ENCODE results near the gene SETD3.
A peak's percentile ranks its signal among the peaks of the same experiment; 100 is the strongest.

Gene SETD3

DNA sequence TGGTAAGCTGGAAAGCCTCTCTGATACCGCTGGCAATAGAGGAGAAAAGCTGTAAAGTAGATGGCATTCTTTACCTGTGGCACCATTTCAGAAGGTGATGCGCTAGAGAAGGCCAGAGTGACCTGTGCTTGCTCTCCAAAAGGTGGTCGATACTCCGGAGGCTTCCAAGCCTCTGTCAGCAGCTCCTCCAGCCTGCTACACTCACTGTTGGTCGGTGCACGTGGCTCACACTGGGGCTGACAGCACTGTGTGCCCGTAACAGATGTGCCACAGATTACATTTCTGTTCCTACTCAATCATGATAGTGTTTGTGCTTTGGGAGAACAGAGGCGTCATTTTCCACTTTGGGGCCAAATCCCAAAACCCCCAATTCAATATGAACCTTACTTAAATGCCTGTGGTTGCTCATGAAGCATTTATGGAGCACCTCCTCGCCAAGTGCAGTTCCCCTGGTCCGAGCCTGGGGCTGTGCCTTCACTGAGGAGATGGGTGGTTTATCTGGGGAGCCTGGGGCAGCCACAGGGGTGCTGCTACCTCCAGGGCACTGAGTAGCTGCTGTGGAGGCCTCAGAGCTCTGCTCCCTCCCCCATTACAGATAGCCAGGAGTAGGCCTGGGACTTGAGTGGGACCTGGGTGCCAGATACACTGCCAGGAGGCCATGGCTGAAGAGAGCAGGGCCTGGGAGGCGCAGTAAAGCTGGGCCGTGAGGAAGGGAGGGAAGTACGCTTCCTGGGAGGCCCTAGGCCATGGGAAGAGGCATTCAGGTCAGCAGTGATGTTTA lies 27.4 kb upstream of the SETD3 start:
- Histone ChIP-seq H3K9me3 (ENCODE audit: control insufficient read depth, insufficient read depth, low read length) (no peaks in the 10 kb centered on the region), H3K36me3 (ENCODE audit: control insufficient read depth, insufficient read depth, low read length) (peaks cover 64% of the 10 kb centered on the region), H3K4me1 (ENCODE audit: control insufficient read depth, insufficient read depth, low read length) (peaks cover 11% of the 10 kb centered on the region), H3K4me3 (ENCODE audit: low read depth, low read length) (no peak overlapping the region), H3K27me3 (ENCODE audit: control insufficient read depth, insufficient read depth, low read length) (no peaks in the 10 kb centered on the region), H3K9ac (ENCODE audit: low read depth, low read length) (no peak overlapping the region)

GRCh38 chr14:99506276-99506675 lies 25.6 kb upstream of the SETD3 start:
- peaks cover 63% of the 10 kb centered on the region for H3K36me3 ChIP-seq (ENCODE audit: control insufficient read depth, insufficient read depth, low read length)
- no peaks in the 10 kb centered on the region for H3K9me3 ChIP-seq (ENCODE audit: control insufficient read depth, insufficient read depth, low read length)
- no peaks in the 10 kb centered on the region for H3K27me3 ChIP-seq (ENCODE audit: control insufficient read depth, insufficient read depth, low read length)
- no peak overlapping the region for H3K4me3 ChIP-seq (ENCODE audit: low read depth, low read length)
- peaks cover 16% of the 10 kb centered on the region for H3K4me1 ChIP-seq (ENCODE audit: control insufficient read depth, insufficient read depth, low read length)
- H3K9ac ChIP-seq (ENCODE audit: low read depth, low read length), result no peak overlapping the region

- Histone ChIP-seq H3K4me1 (ENCODE audit: control insufficient read depth, insufficient read depth, low read length) (peaks cover 16% of the 10 kb centered on the region), H3K4me3 (ENCODE audit: low read depth, low read length) (no peak overlapping the region), H3K36me3 (ENCODE audit: control insufficient read depth, insufficient read depth, low read length) (peaks cover 63% of the 10 kb centered on the region), H3K9ac (ENCODE audit: low read depth, low read length) (no peak overlapping the region), H3K9me3 (ENCODE audit: control insufficient read depth, insufficient read depth, low read length) (no peaks in the 10 kb centered on the region), H3K27me3 (ENCODE audit: control insufficient read depth, insufficient read depth, low read length) (no peaks in the 10 kb centered on the region)
These were observed 24.4 kb upstream of the SETD3 start for GRCh38 chr14:99505089-99505488.

DNA sequence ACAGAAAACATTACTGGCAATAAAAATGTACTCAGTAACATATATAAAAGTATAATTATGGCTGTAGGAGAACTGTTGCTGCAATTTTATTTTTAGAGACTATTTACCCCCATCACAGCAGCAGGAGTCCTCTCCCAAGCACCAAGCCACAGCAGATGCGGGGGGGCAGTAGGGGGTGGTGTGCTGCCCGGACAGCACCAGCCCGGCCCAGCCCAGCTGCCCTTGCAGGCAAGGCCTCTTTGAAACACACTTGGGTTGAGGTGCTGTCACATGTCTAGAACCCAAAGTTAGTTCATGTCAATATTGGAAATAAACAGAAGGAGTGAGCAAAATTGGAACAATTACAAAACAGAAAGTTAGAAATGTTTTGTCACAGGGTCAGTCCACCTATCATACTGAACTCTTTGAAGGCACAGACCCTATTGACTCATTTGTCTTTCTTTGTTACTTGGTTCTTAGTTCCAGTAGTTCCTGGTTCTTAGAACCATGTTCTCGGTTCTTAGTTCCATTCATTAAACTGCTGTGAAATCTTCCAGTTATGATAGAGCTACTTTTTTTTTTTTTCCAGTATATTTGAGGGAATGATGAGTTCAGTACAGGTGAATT lies 23.3 kb upstream of the SETD3 start:
- H3K9me3 ChIP-seq (ENCODE audit: control insufficient read depth, insufficient read depth, low read length), result no peaks in the 10 kb centered on the region
- peaks cover 55% of the 10 kb centered on the region for H3K36me3 ChIP-seq (ENCODE audit: control insufficient read depth, insufficient read depth, low read length)
- no peak overlapping the region for H3K9ac ChIP-seq (ENCODE audit: low read depth, low read length)
- H3K27me3 ChIP-seq (ENCODE audit: control insufficient read depth, insufficient read depth, low read length), result no peaks in the 10 kb centered on the region
- peaks cover 12% of the 10 kb centered on the region for H3K4me1 ChIP-seq (ENCODE audit: control insufficient read depth, insufficient read depth, low read length)
- H3K4me3 ChIP-seq (ENCODE audit: low read depth, low read length), result no peak overlapping the region

DNA sequence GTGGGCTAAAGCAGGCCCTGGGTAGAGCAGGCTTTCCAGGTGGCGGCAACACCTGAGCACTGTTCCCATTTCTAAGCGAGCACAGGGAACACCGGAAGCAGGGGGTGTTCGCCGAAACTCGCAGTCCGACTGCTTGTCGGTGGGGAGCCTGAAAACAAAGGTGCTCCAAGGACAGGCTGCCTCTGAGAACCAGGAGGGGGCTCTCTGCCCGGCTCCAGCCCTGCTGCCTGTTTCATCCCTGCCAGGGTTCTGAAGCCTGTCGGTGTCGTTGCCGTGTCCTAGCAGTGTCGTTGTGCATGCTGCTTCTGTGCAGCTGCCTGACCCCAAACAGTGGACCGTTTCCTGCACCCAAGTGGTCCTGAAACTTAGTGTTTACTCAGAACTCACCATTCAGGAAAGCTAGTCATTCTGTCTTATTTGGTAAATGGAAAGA lies 22.3 kb upstream of the SETD3 start:
- H3K36me3 ChIP-seq (ENCODE audit: control insufficient read depth, insufficient read depth, low read length), result peaks cover 47% of the 10 kb centered on the region
- peak overlapping the region; percentile 70 for H3K9ac ChIP-seq (ENCODE audit: low read depth, low read length)
- H3K4me3 ChIP-seq (ENCODE audit: low read depth, low read length), result peak overlapping the region; percentile 12

DNA sequence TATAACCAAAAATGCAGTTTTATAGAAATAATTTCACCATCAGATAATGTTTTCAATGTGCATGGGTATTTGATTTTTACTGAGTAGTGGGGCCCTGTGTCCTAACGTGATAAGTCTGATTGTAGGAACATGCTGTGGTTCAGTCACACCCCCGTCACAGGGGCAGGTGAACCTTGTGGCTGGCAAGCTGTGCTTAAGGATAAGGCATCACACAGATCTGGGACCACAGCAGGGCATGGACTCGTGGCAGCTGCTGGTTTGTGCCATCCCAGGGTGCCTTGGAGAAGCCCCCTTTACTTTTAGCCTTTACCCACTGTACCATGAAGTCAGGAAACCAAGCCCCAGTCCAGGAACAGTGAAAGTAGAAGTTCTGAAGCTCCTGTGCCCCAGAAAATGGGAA lies 17.2 kb upstream of the SETD3 start:
- peaks cover 5% of the 10 kb centered on the region for H3K4me1 ChIP-seq (ENCODE audit: control insufficient read depth, insufficient read depth, low read length)
- peaks cover 31% of the 10 kb centered on the region for H3K36me3 ChIP-seq (ENCODE audit: control insufficient read depth, insufficient read depth, low read length)
- H3K9ac ChIP-seq (ENCODE audit: low read depth, low read length), result no peak overlapping the region
- no peak overlapping the region for H3K4me3 ChIP-seq (ENCODE audit: low read depth, low read length)
- H3K27me3 ChIP-seq (ENCODE audit: control insufficient read depth, insufficient read depth, low read length), result no peaks in the 10 kb centered on the region
- H3K9me3 ChIP-seq (ENCODE audit: control insufficient read depth, insufficient read depth, low read length), result no peaks in the 10 kb centered on the region

More for the DNA sequence above, 22.3 kb upstream of the SETD3 start:
- H3K9me3 ChIP-seq (ENCODE audit: control insufficient read depth, insufficient read depth, low read length), result no peaks in the 10 kb centered on the region
- peaks cover 11% of the 10 kb centered on the region for H3K4me1 ChIP-seq (ENCODE audit: control insufficient read depth, insufficient read depth, low read length)
- no peaks in the 10 kb centered on the region for H3K27me3 ChIP-seq (ENCODE audit: control insufficient read depth, insufficient read depth, low read length)

DNA sequence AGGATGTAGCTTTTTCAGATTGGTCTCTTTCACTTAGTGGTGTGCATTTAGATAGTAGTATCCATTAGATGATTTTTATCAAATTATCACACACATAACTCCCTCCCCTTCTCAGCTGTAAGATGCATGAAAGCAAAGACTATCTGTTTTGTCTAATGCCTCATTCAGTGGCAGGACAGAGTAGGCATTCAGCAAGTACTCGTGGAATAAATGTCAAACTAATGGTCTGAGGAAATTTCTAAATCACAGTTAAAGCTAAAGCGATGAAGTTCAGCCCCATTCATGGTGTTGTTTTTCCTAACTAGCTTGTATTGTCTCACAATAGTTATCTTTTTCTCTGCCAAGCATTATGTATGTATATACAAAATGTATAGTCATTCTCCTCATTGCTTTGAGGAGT lies 16.7 kb upstream of the SETD3 start:
- Histone ChIP-seq H3K4me3 (ENCODE audit: low read depth, low read length) (no peak overlapping the region), H3K4me1 (ENCODE audit: control insufficient read depth, insufficient read depth, low read length) (peaks cover 2% of the 10 kb centered on the region), H3K9ac (ENCODE audit: low read depth, low read length) (no peak overlapping the region), H3K9me3 (ENCODE audit: control insufficient read depth, insufficient read depth, low read length) (no peaks in the 10 kb centered on the region), H3K36me3 (ENCODE audit: control insufficient read depth, insufficient read depth, low read length) (peaks cover 34% of the 10 kb centered on the region), H3K27me3 (ENCODE audit: control insufficient read depth, insufficient read depth, low read length) (no peaks in the 10 kb centered on the region)

GRCh38 chr14:99484106-99484505 lies 3.4 kb upstream of the SETD3 start:
- Histone ChIP-seq H3K4me3 (ENCODE audit: low read depth, low read length) (no peak overlapping the region), H3K4me1 (ENCODE audit: control insufficient read depth, insufficient read depth, low read length) (peaks cover 2% of the 10 kb centered on the region), H3K27me3 (ENCODE audit: control insufficient read depth, insufficient read depth, low read length) (no peaks in the 10 kb centered on the region)

GRCh38 chr14:99481745-99482099 lies 1.1 kb upstream of the SETD3 start:
- peak overlapping the region; percentile 87 for H3K9ac ChIP-seq (ENCODE audit: low read depth, low read length)
- no peaks in the 10 kb centered on the region for H3K36me3 ChIP-seq (ENCODE audit: control insufficient read depth, insufficient read depth, low read length)
- no peaks in the 10 kb centered on the region for H3K9me3 ChIP-seq (ENCODE audit: control insufficient read depth, insufficient read depth, low read length)
- peaks cover 3% of the 10 kb centered on the region for H3K4me1 ChIP-seq (ENCODE audit: control insufficient read depth, insufficient read depth, low read length)
- H3K27me3 ChIP-seq (ENCODE audit: control insufficient read depth, insufficient read depth, low read length), result no peaks in the 10 kb centered on the region
- H3K4me3 ChIP-seq (ENCODE audit: low read depth, low read length), result peak overlapping the region; percentile 99

More at GRCh38 chr14:99484106-99484505, 3.4 kb upstream of the SETD3 start:
- no peaks in the 10 kb centered on the region for H3K9me3 ChIP-seq (ENCODE audit: control insufficient read depth, insufficient read depth, low read length)
- H3K36me3 ChIP-seq (ENCODE audit: control insufficient read depth, insufficient read depth, low read length), result no peaks in the 10 kb centered on the region
- H3K9ac ChIP-seq (ENCODE audit: low read depth, low read length), result no peak overlapping the region

DNA sequence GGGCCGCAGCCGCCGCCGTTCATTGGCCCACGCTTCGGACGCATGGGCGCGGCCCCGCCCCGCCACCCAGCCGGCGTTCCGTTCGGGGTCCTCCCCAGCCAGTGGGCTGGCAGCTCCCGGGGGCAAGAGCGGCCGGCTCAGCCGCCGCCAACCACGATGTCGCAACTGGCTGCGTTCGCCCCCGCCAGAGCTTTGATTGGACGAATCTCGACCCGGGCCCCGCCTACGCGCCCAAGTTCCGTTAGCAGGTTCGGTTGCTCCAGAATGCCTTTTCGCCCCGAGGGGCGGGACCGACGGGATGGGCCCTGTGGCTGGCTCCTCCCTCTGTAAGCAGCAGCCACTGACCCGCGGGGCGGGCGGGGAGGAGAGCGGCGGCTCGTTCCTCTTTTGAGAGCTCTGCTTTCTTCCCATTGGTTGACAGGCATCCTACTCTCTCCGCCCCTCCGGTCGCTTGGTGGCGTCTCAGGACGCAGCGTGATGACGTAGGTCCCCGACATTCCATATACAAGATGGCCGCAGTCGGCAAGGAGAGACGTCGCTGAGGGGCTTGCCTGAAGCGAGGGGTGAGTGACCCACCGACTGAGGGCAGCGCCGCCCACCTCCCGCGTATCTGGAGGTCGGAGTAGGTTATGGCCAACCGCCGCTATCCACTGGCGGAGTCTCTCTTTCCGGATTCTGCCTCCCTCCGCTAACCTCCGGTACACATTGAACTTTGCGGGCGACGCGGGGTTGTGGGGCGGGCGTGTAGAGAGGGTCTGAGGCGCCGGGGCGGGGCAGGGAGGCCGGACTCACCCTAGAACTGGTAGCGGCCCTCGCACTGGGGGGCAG lies 472 bp upstream of the SETD3 start, which contains the start of gene CCNK:
TSS of gene CCNK (plus strand) at position 493 of the 828 bp plus-strand sequence. CDS start 11,269 bp downstream, outside the sequence.
- no peaks in the 10 kb centered on the region for H3K36me3 ChIP-seq (ENCODE audit: control insufficient read depth, insufficient read depth, low read length)
- peaks cover 3% of the 10 kb centered on the region for H3K4me1 ChIP-seq (ENCODE audit: control insufficient read depth, insufficient read depth, low read length)
- peak within 1 kb of the TSS; percentile 87 for H3K9ac ChIP-seq (ENCODE audit: low read depth, low read length)
- H3K9me3 ChIP-seq (ENCODE audit: control insufficient read depth, insufficient read depth, low read length), result no peaks in the 10 kb centered on the region
- H3K4me3 ChIP-seq (ENCODE audit: low read depth, low read length), result peak within 1 kb of the TSS; percentile 99
- no peaks in the 10 kb centered on the region for H3K27me3 ChIP-seq (ENCODE audit: control insufficient read depth, insufficient read depth, low read length)

DNA sequence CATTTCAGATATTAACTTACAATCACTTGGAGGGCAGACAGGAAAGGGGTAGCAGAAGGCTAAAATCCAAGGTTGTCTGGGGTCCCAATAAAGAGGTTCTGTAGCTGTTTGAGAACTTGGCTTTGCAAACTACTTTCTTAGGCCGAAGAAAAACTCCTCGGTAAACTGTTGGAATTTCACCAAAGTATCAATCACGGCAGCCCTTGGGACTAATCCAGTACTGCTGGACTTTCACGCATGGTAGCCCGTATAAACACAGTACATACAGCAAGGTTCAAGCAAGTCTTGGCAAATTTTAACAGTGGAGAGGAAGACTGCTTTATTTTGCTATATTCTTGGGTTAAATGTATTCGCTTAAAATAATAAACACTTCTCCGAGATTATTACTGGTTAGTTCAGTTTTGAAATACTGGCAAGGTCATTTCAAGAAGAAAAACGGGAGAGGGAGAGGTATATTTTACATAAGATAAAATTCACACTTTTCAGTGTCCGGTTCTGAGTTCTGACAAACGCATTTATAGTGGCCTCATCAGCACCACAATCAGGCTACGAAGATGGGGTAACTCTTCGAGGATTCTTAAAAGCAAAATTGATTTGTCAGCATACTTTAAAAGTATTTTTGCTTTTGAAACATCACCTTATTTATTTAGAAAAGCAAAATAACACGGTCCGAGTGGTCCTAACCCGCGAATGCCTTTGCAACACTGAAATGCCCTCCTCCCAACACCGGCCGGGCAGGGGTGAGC lies 1.3 kb downstream of the SETD3 start:
- Histone ChIP-seq H3K4me1 (ENCODE audit: control insufficient read depth, insufficient read depth, low read length) (peaks cover 9% of the 10 kb centered on the region), H3K27me3 (ENCODE audit: control insufficient read depth, insufficient read depth, low read length) (no peaks in the 10 kb centered on the region), H3K9ac (ENCODE audit: low read depth, low read length) (no peak overlapping the region), H3K36me3 (ENCODE audit: control insufficient read depth, insufficient read depth, low read length) (no peaks in the 10 kb centered on the region), H3K4me3 (ENCODE audit: low read depth, low read length) (peak overlapping the region; percentile 75), H3K9me3 (ENCODE audit: control insufficient read depth, insufficient read depth, low read length) (no peaks in the 10 kb centered on the region)
